Measurements from ENCODE around the gene ZNF213.

ZNF213 gene

GRCh38 chr16:3145151-3145550 is 10.3 kb downstream of the ZNF213 start:
- Histone ChIP-seq H2BK12ac (ENCODE audit: low read length in 2 of 2) (no peak overlapping the region), H2BK5ac (ENCODE audit: low read depth, low read length, poor library complexity, severe bottlenecking) (no peak overlapping the region), H3K4ac (ENCODE audit: low read depth in 1 of 2, low read length in 2 of 2) (no peak overlapping the region), H3K27ac (ENCODE audit: low read length, poor library complexity, severe bottlenecking) (no peak overlapping the region), H3K4me3 (ENCODE audit: insufficient read depth in 1 of 2, low read depth in 1 of 2, low read length in 2 of 2) (no peak overlapping the region), H2BK15ac (ENCODE audit: low read depth, poor library complexity, severe bottlenecking) (no peak overlapping the region), H3K36me3 (ENCODE audit: control insufficient read depth in 1 of 2, insufficient read depth in 2 of 2, low read depth in 1 of 2, low read length in 2 of 2) (peaks cover 21 to 32% of the 10 kb centered on the region in 2 experiments), H3K23ac (ENCODE audit: low read length in 2 of 2) (no peak overlapping the region), H3K18ac (ENCODE audit: low read depth in 1 of 2, low read length in 2 of 2) (no peak overlapping the region), H2AK5ac (ENCODE audit: low read length, severe bottlenecking) (no peak overlapping the region), H3K9me3 (ENCODE audit: control insufficient read depth, low read length) (no peaks in the 10 kb centered on the region), H2BK120ac (ENCODE audit: low read depth, low read length) (no peak overlapping the region), H2AFZ (ENCODE audit: low read depth, low read length) (no peak overlapping the region), H4K91ac (ENCODE audit: low read length) (no peak overlapping the region), H3K27me3 (ENCODE audit: control insufficient read depth in 1 of 2, insufficient read depth in 1 of 2, low read length in 2 of 2) (no peaks in the 10 kb centered on the region), H3K4me2 (ENCODE audit: low read length, poor library complexity, severe bottlenecking) (no peak overlapping the region), H4K8ac (ENCODE audit: low read length) (no peak overlapping the region), H3K79me1 (replicated peaks; ENCODE audit: low read length, poor library complexity, severe bottlenecking) (peaks cover 2% of the 10 kb centered on the region), H3K9ac (ENCODE audit: low read length) (no peak overlapping the region), H3K4me1 (ENCODE audit: control insufficient read depth, insufficient read depth, low read depth, low read length) (peaks cover 19% of the 10 kb centered on the region), H3K14ac (ENCODE audit: low read length in 2 of 2) (no peak overlapping the region)
- 93% methylated on average over 10 of the region's 10 CpGs for WGBS
- no peak for DNase-seq

DNA sequence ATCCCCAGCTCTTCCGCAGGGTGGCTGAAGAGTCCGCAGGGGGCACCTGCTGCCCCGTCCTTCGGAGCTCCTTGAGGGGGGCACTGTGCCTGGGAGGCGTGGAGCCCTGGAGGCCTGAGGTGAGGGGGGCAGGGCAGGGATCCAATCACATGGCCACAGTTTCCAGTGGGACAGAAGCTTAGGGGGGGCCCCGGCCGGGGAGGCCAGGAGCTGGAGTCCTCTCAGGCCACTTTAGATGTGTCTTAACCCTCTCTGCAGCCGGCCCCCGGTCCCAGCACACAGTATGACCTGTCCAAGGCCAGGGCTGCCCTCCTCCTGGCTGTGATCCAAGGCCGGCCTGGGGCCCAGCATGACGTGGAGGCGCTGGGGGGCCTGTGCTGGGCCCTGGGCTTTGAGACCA is 10.8 kb downstream of the ZNF213 start:
- no peak overlapping the region for H2BK15ac ChIP-seq (ENCODE audit: low read depth, poor library complexity, severe bottlenecking)
- H3K27me3 ChIP-seq (ENCODE audit: control insufficient read depth in 1 of 2, insufficient read depth in 1 of 2, low read length in 2 of 2) = no peaks in the 10 kb centered on the region
- no peak overlapping the region for H3K9ac ChIP-seq (ENCODE audit: low read length)
- H3K4ac ChIP-seq (ENCODE audit: low read depth in 1 of 2, low read length in 2 of 2) = no peak overlapping the region
- peaks cover 21 to 29% of the 10 kb centered on the region in 2 experiments for H3K36me3 ChIP-seq (ENCODE audit: control insufficient read depth in 1 of 2, insufficient read depth in 2 of 2, low read depth in 1 of 2, low read length in 2 of 2)
- H2AK5ac ChIP-seq (ENCODE audit: low read length, severe bottlenecking) = no peak overlapping the region
- no peak overlapping the region for H3K4me2 ChIP-seq (ENCODE audit: low read length, poor library complexity, severe bottlenecking)
- no peak overlapping the region for H2BK12ac ChIP-seq (ENCODE audit: low read length in 2 of 2)
- no peak overlapping the region for H4K91ac ChIP-seq (ENCODE audit: low read length)
- no peak overlapping the region for H2BK5ac ChIP-seq (ENCODE audit: low read depth, low read length, poor library complexity, severe bottlenecking)
- no peak overlapping the region for H2AFZ ChIP-seq (ENCODE audit: low read depth, low read length)
- H4K8ac ChIP-seq (ENCODE audit: low read length) = no peak overlapping the region
- H3K9me3 ChIP-seq (ENCODE audit: control insufficient read depth, low read length) = no peaks in the 10 kb centered on the region
- no peak overlapping the region for H3K4me3 ChIP-seq (ENCODE audit: insufficient read depth in 1 of 2, low read depth in 1 of 2, low read length in 2 of 2)
- H2BK120ac ChIP-seq (ENCODE audit: low read depth, low read length) = no peak overlapping the region
- H3K23ac ChIP-seq (ENCODE audit: low read length in 2 of 2) = no peak overlapping the region
- H3K4me1 ChIP-seq (ENCODE audit: control insufficient read depth, insufficient read depth, low read depth, low read length) = peaks cover 20% of the 10 kb centered on the region
- H3K14ac ChIP-seq (ENCODE audit: low read length in 2 of 2) = no peak overlapping the region
- H3K27ac ChIP-seq (ENCODE audit: low read length, poor library complexity, severe bottlenecking) = no peak overlapping the region
- H3K18ac ChIP-seq (ENCODE audit: low read depth in 1 of 2, low read length in 2 of 2) = no peak overlapping the region
- WGBS = 92% methylated on average over 12 of the region's 12 CpGs
- H3K79me1 ChIP-seq (replicated peaks; ENCODE audit: low read length, poor library complexity, severe bottlenecking) = peaks cover 2% of the 10 kb centered on the region
- no peak for DNase-seq

DNA sequence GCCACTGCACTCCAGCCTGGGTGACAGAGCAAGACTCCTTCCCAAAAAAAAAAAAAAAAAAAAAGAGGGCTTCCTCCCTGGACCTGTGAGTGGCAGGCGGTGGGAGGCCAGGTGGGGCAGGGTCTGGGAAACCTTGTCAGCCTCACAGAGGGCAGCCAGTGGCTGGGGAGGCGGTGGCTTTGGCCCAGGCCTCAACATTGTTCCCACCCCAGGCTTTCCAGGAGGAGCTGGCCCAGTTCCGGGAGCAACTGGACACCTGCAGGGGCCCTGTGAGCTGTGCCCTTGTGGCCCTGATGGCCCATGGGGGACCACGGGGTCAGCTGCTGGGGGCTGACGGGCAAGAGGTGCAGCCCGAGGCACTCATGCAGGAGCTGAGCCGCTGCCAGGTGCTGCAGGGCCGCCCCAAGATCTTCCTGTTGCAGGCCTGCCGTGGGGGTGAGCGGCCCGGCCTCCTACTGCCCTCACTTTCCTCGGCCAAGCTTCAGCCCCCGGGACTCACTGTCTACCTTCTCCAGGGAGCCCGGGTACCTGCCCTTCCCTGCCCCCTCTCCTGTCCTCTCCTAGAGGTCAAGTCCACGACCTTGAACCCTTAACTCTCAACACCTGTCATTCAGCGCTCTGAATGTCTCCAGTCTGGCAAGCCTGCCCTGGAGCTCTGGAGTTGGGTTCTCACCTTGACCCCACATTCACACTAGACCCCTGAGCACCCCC is 12.4 kb downstream of the ZNF213 start:
- H2BK12ac ChIP-seq (ENCODE audit: low read length in 2 of 2) = no peak overlapping the region
- H3K23ac ChIP-seq (ENCODE audit: low read length in 2 of 2) = no peak overlapping the region
- H3K4ac ChIP-seq (ENCODE audit: low read depth in 1 of 2, low read length in 2 of 2) = peak overlapping the region in 1 of 2 experiments; percentile 21
- no peak overlapping the region for H2AFZ ChIP-seq (ENCODE audit: low read depth, low read length)
- H3K4me2 ChIP-seq (ENCODE audit: low read length, poor library complexity, severe bottlenecking) = no peak overlapping the region
- H4K8ac ChIP-seq (ENCODE audit: low read length) = no peak overlapping the region
- no peak for DNase-seq
- peaks cover 6 to 13% of the 10 kb centered on the region in 2 experiments for H3K36me3 ChIP-seq (ENCODE audit: control insufficient read depth in 1 of 2, insufficient read depth in 2 of 2, low read depth in 1 of 2, low read length in 2 of 2)
- H2BK5ac ChIP-seq (ENCODE audit: low read depth, low read length, poor library complexity, severe bottlenecking) = no peak overlapping the region
- peak overlapping the region; percentile 61 for H2BK15ac ChIP-seq (ENCODE audit: low read depth, poor library complexity, severe bottlenecking)
- WGBS = 90% methylated on average over 16 of the region's 16 CpGs
- H3K4me1 ChIP-seq (ENCODE audit: control insufficient read depth, insufficient read depth, low read depth, low read length) = peaks cover 26% of the 10 kb centered on the region
- H3K9me3 ChIP-seq (ENCODE audit: control insufficient read depth, low read length) = no peaks in the 10 kb centered on the region
- no peak overlapping the region for H2AK5ac ChIP-seq (ENCODE audit: low read length, severe bottlenecking)
- no peak overlapping the region for H3K9ac ChIP-seq (ENCODE audit: low read length)
- H3K14ac ChIP-seq (ENCODE audit: low read length in 2 of 2) = no peak overlapping the region
- no peak overlapping the region for H3K4me3 ChIP-seq (ENCODE audit: insufficient read depth in 1 of 2, low read depth in 1 of 2, low read length in 2 of 2)
- H3K79me1 ChIP-seq (replicated peaks; ENCODE audit: low read length, poor library complexity, severe bottlenecking) = no peaks in the 10 kb centered on the region
- no peak overlapping the region for H3K27ac ChIP-seq (ENCODE audit: low read length, poor library complexity, severe bottlenecking)
- H3K27me3 ChIP-seq (ENCODE audit: control insufficient read depth in 1 of 2, insufficient read depth in 1 of 2, low read length in 2 of 2) = no peaks in the 10 kb centered on the region
- no peak overlapping the region for H2BK120ac ChIP-seq (ENCODE audit: low read depth, low read length)
- peak overlapping the region; percentile 22 for H4K91ac ChIP-seq (ENCODE audit: low read length)
- H3K18ac ChIP-seq (ENCODE audit: low read depth in 1 of 2, low read length in 2 of 2) = no peak overlapping the region

DNA sequence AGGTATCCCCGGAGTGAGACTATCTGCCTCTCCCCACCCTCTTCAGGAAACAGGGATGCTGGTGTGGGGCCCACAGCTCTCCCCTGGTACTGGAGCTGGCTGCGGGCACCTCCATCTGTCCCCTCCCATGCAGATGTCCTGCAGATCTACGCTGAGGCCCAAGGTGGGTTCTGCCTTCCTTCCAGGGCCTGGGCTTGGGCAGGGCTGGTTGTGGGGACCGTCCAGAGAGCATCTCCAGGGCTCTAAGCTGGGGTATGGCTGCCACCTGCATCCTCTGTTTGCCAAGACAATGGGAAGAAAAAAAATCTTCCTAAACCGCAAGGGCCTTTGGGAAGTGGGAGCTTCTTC is 12.9 kb downstream of the ZNF213 start:
- H3K9me3 ChIP-seq (ENCODE audit: control insufficient read depth, low read length) = no peaks in the 10 kb centered on the region
- 89% methylated on average over 5 of the region's 5 CpGs for WGBS
- H3K4me2 ChIP-seq (ENCODE audit: low read length, poor library complexity, severe bottlenecking) = no peak overlapping the region
- H3K14ac ChIP-seq (ENCODE audit: low read length in 2 of 2) = no peak overlapping the region
- peak overlapping the region in 1 of 2 experiments; percentile 21 for H3K4ac ChIP-seq (ENCODE audit: low read depth in 1 of 2, low read length in 2 of 2)
- peaks cover 30% of the 10 kb centered on the region for H3K4me1 ChIP-seq (ENCODE audit: control insufficient read depth, insufficient read depth, low read depth, low read length)
- H4K8ac ChIP-seq (ENCODE audit: low read length) = no peak overlapping the region
- no peak overlapping the region for H2AFZ ChIP-seq (ENCODE audit: low read depth, low read length)
- no peak overlapping the region for H3K18ac ChIP-seq (ENCODE audit: low read depth in 1 of 2, low read length in 2 of 2)
- no peak overlapping the region for H2BK5ac ChIP-seq (ENCODE audit: low read depth, low read length, poor library complexity, severe bottlenecking)
- no peak for DNase-seq
- no peak overlapping the region for H2BK12ac ChIP-seq (ENCODE audit: low read length in 2 of 2)
- H3K79me1 ChIP-seq (replicated peaks; ENCODE audit: low read length, poor library complexity, severe bottlenecking) = no peaks in the 10 kb centered on the region
- no peak overlapping the region for H4K91ac ChIP-seq (ENCODE audit: low read length)
- peaks cover under 1 to 8% of the 10 kb centered on the region in 2 experiments for H3K36me3 ChIP-seq (ENCODE audit: control insufficient read depth in 1 of 2, insufficient read depth in 2 of 2, low read depth in 1 of 2, low read length in 2 of 2)
- H2BK120ac ChIP-seq (ENCODE audit: low read depth, low read length) = no peak overlapping the region
- no peak overlapping the region for H3K27ac ChIP-seq (ENCODE audit: low read length, poor library complexity, severe bottlenecking)
- H3K23ac ChIP-seq (ENCODE audit: low read length in 2 of 2) = no peak overlapping the region
- no peak overlapping the region for H2BK15ac ChIP-seq (ENCODE audit: low read depth, poor library complexity, severe bottlenecking)
- H3K27me3 ChIP-seq (ENCODE audit: control insufficient read depth in 1 of 2, insufficient read depth in 1 of 2, low read length in 2 of 2) = no peaks in the 10 kb centered on the region
- no peak overlapping the region for H3K9ac ChIP-seq (ENCODE audit: low read length)
- H3K4me3 ChIP-seq (ENCODE audit: insufficient read depth in 1 of 2, low read depth in 1 of 2, low read length in 2 of 2) = no peak overlapping the region
- H2AK5ac ChIP-seq (ENCODE audit: low read length, severe bottlenecking) = no peak overlapping the region

All from mesenchymal stem cell (in vitro differentiated cells and primary cell).